A673 (cell line): ENCODE data around the gene PBX4. TPM values are rescaled to one million over a fixed set of nuclear protein-coding genes. Genes with fewer than 3 reads are reported as not detected.
A peak's percentile ranks its signal among the peaks of the same experiment; 100 is the strongest.

Experiments used
- BruUV-seq: library from RNA; stranded (reverse); fragments of 400-500 nt; replicated peaks from 2 replicates; lab custom pipeline; 2021; lab: Mats Ljungman, UMichigan
- CTCF ChIA-PET: fragments of 300-600 bp; sonication (Branson Sonifier 250); formaldehyde crosslinking; loops from one replicate; lab custom pipeline; 2022; ENCODE audit warnings: antibody characterized with exemption; lab: Charles Lee
- POLR2A ChIA-PET: fragments of 300-600 bp; sonication (Branson Sonifier 250); formaldehyde crosslinking; loops from one replicate; lab custom pipeline; 2022; ENCODE audit warnings: antibody characterized with exemption; ENCODE audit not compliant: low non-redundant PET; lab: Charles Lee
- DNase-seq: peaks from one replicate; pipeline ENCODE4 v3.0.0-alpha.2; 2015; ENCODE audit warnings: low spot score
- H3K27ac ChIP-seq: fragments of 200-600 bp; sonication (generic); 2 replicates; pipeline ENCODE4 v1.5.1; 2016; ENCODE audit warnings: mixed run types, low read depth, mild to moderate bottlenecking, mixed read lengths, antibody characterized with exemption, low read length; ENCODE audit not compliant: poor library complexity, severe bottlenecking
- H3K27me3 ChIP-seq: fragments of 200-600 bp; sonication (generic); replicated peaks from 2 replicates; pipeline ENCODE4 v1.6.1; 2017; ENCODE audit warnings: mixed run types, low read depth, mild to moderate bottlenecking, mixed read lengths, antibody characterized with exemption, low read length; ENCODE audit not compliant: insufficient read depth, poor library complexity
- H3K36me3 ChIP-seq: fragments of 200-600 bp; sonication (generic); 2 replicates; pipeline ENCODE4 v1.6.1; 2016; ENCODE audit warnings: mixed run types, mild to moderate bottlenecking, mixed read lengths, antibody characterized with exemption, low read length; ENCODE audit not compliant: insufficient read depth, poor library complexity, severe bottlenecking
- H3K4me1 ChIP-seq: fragments of 200-600 bp; sonication (generic); 2 replicates; pipeline ENCODE4 v1.6.1; 2017; ENCODE audit warnings: mixed run types, mild to moderate bottlenecking, mixed read lengths, antibody characterized with exemption, low read length; ENCODE audit not compliant: insufficient read depth, poor library complexity, severe bottlenecking
- H3K4me3 ChIP-seq: fragments of 200-600 bp; sonication (generic); 2 replicates; pipeline ENCODE4 v1.5.1; 2016; ENCODE audit warnings: low read depth, mixed run types, mild to moderate bottlenecking, mixed read lengths, low read length; ENCODE audit not compliant: poor library complexity, severe bottlenecking
- H3K9me3 ChIP-seq: fragments of 200-600 bp; sonication (generic); 2 replicates; pipeline ENCODE4 v1.6.1; 2016; ENCODE audit warnings: mixed run types, low read depth, mild to moderate bottlenecking, mixed read lengths, antibody characterized with exemption, low read length; ENCODE audit not compliant: poor library complexity, severe bottlenecking
- CTCF ChIP-seq: fragments of 300-800, 200-600 bp; sonication (generic); conservative IDR thresholded peaks from 2 replicates; pipeline ENCODE4 v1.5.1; 2017; ENCODE audit warnings: low read depth, mild to moderate bottlenecking, antibody characterized with exemption, low read length, moderate library complexity, mixed read lengths
- EZH2 ChIP-seq: fragments of 200-600 bp; sonication (generic); IDR thresholded peaks from 2 replicates; pipeline ENCODE4 v1.6.1; 2017; ENCODE audit warnings: borderline replicate concordance, low read depth, mild to moderate bottlenecking, mixed read lengths, antibody characterized with exemption, low read length; ENCODE audit not compliant: poor library complexity, severe bottlenecking
- intact Hi-C: fragments of 100-400 bp; cut with micrococcal nuclease; formaldehyde crosslinking; loops from one replicate; pipeline ENCODE4 v1.10.0; 2022; ENCODE audit not compliant: unreplicated experiment
- total RNA-seq: library from RNA; stranded (reverse); gene quantifications from 2 replicates; pipeline ENCODE4 v1.2.3, GENCODE V29; 2021

Gene PBX4
- total RNA-seq, 1 experiment from 2014 or later = 3.1 TPM

- POLR2A ChIA-PET = no interaction called here
- Histone ChIP-seq H3K27ac (no peak overlapping the region), H3K27me3 (no peaks in the 10 kb centered on the region), H3K36me3 (no peaks in the 10 kb centered on the region), H3K9me3 (no peaks in the 10 kb centered on the region), H3K4me3 (no peak overlapping the region), H3K4me1 (no peaks in the 10 kb centered on the region)
- BruUV-seq = no TSS peak
- TF ChIP-seq CTCF = peak; percentile 84
- TF ChIP-seq EZH2 = no peak
- DNase-seq = peak; percentile 61
- CTCF ChIA-PET = interaction anchor here (1.2 kb wide), 3 partner anchors 22 to 408 kb away, joined by 3 to 5 read pairs (median 3); no protein-coding TSS in a partner anchor
- intact Hi-C loops = no loop called here
Observed at GRCh38 chr19:19554074-19555023, 64.1 kb downstream of the PBX4 start.

- POLR2A ChIA-PET = no interaction called here
- intact Hi-C loops = no loop called here
Observed at GRCh38 chr19:19553670-19554069, 64.8 kb downstream of the PBX4 start.

DNA sequence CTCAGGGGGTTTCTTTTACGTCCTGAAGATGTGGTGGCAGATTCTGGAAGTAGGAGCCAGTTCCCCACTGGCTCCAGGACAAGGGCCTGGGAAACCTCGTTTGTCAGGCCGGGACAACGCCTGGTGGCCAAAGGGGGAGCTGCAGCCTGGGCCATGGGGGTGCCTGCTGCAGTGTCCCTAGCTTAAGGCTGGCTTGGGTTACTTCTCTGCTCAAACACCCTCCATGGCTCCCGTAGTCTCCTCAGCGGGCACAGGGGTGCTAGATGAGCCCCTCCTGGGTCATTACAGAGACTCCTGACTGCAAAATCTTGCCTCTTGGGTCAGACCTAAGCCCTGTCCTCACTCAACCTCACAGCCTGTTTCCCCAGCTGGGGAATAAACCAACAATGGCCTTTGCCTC, 65.7 kb downstream of the PBX4 start:
- no peak for DNase-seq
- Histone ChIP-seq H3K36me3 (no peaks in the 10 kb centered on the region), H3K27me3 (no peaks in the 10 kb centered on the region), H3K27ac (no peak overlapping the region), H3K4me1 (no peaks in the 10 kb centered on the region), H3K9me3 (no peaks in the 10 kb centered on the region), H3K4me3 (no peak overlapping the region)
- POLR2A ChIA-PET = no interaction called here
- CTCF ChIA-PET = interaction anchor here (0.8 to 1.0 kb wide), 2 partner anchors 12 to 20 kb away, joined by 3 to 8 read pairs; no protein-coding TSS in a partner anchor
- no TSS peak for BruUV-seq
- TF ChIP-seq CTCF = peak; percentile 52; the same call in 1 of the 2 replicates
- TF ChIP-seq EZH2 = no peak
- intact Hi-C loops = no loop called here

More at GRCh38 chr19:19553670-19554069, 64.8 kb downstream of the PBX4 start:
- DNase-seq = no peak
- no peaks in the 10 kb centered on the region for H3K9me3 ChIP-seq
- H3K36me3 ChIP-seq = no peaks in the 10 kb centered on the region
- CTCF ChIA-PET = interaction anchor here (1.2 kb wide), 3 partner anchors 21 to 408 kb away, joined by 3 to 5 read pairs (median 3); no protein-coding TSS in a partner anchor
- TF ChIP-seq EZH2 = no peak
- TF ChIP-seq CTCF = no peak
- H3K27me3 ChIP-seq = no peaks in the 10 kb centered on the region
- H3K4me3 ChIP-seq = no peak overlapping the region
- no TSS peak for BruUV-seq
- no peaks in the 10 kb centered on the region for H3K4me1 ChIP-seq
- H3K27ac ChIP-seq = no peak overlapping the region
